ENCODE measurements around the gene POLN.

The POLN gene

DNA sequence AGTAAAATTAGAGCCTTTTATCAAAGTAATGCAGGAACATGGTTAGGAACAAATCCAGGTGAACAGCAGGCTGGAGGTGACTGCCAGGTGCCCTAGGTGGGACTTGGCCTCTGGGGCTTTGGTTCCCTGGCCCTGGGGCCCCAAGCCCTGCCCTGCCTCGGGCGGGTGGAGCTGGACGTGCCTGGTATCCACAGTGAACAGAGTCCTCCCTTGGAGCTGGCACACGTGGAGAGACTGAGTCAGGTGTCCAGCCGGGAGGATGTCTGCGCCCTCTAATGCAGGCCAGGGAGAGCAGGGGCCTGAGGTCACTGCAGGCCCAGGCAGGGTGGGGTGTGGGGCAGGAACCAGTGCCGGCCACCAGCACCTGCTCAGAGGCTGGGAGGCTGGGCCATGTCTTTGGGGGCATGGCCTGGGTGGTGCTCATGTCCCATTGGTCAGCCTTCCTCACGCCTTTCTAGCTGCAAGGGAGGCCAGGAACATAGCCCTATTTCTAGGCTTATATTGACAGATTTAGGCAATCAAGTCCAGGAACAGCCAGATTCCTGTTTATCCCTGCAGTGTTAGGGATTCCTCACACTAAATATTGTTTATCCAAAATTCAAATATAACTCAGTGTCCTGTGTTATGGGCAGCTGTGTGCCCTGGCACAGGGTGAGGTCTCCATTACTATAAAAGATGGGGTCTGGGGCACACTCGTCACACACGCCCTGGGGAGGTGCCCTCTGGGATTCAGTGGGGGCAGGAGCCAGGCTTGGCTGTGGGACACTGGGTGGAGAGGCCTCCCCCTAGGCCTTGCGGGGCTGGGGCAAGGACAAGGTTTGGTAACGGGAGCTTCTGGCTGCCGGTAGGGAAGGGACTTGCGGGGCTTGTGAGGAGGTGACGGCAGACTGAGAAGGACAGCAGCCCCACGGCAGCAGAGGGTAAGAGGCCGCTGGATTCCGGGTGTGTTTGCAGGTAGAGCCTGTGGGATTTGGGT is 197.1 kb downstream of the POLN start:
- H3K4me3 ChIP-seq (ENCODE audit: low read depth, low read length) = no peak overlapping the region
- no peak for DNase-seq (ENCODE audit: low read depth)
- TF ChIP-seq, protein P1, sequence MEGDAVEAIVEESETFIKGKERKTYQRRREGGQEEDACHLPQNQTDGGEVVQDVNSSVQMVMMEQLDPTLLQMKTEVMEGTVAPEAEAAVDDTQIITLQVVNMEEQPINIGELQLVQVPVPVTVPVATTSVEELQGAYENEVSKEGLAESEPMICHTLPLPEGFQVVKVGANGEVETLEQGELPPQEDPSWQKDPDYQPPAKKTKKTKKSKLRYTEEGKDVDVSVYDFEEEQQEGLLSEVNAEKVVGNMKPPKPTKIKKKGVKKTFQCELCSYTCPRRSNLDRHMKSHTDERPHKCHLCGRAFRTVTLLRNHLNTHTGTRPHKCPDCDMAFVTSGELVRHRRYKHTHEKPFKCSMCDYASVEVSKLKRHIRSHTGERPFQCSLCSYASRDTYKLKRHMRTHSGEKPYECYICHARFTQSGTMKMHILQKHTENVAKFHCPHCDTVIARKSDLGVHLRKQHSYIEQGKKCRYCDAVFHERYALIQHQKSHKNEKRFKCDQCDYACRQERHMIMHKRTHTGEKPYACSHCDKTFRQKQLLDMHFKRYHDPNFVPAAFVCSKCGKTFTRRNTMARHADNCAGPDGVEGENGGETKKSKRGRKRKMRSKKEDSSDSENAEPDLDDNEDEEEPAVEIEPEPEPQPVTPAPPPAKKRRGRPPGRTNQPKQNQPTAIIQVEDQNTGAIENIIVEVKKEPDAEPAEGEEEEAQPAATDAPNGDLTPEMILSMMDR (IDR thresholded peaks at IDR 0.05; ENCODE audit: low read depth, low read length) = no peak
- no peak for TF ChIP-seq MYC (IDR thresholded peaks at IDR 0.05; ENCODE audit: low read depth, low read length)
- TF ChIP-seq POLR2A (IDR thresholded peaks at IDR 0.05; ENCODE audit: extremely low read depth, insufficient read length) = no peak
- TF ChIP-seq, protein P2, sequence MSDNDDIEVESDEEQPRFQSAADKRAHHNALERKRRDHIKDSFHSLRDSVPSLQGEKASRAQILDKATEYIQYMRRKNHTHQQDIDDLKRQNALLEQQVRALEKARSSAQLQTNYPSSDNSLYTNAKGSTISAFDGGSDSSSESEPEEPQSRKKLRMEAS (IDR thresholded peaks at IDR 0.05; ENCODE audit: low read depth, low read length) = no peak

DNA sequence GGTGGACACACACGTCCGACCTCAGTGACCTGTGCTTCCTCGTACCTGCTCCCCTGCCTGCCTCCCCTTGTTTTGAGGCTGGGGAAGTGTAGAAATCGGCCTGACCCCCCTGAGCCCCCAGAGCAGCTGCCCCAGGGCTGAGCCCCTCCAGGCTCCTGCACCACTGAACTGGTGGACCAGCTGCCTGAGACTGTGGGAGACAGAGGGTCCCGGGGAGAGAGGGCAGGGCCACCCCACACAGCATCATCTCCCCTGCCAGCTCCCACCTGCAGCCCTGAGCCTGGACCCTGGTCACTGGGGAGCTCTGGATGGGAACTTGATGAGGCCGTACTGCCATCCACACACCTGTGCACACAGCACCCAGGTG is 197.8 kb downstream of the POLN start:
- no peak overlapping the region for H3K4me3 ChIP-seq (ENCODE audit: low read depth, low read length)
- no peak for DNase-seq (ENCODE audit: low read depth)
- TF ChIP-seq POLR2A (IDR thresholded peaks at IDR 0.05; ENCODE audit: extremely low read depth, insufficient read length) (no peak), MYC (IDR thresholded peaks at IDR 0.05; ENCODE audit: low read depth, low read length) (no peak)
- TF ChIP-seq, protein P2 (IDR thresholded peaks at IDR 0.05; ENCODE audit: low read depth, low read length) = no peak
- TF ChIP-seq, protein P1 (IDR thresholded peaks at IDR 0.05; ENCODE audit: low read depth, low read length) = no peak

DNA sequence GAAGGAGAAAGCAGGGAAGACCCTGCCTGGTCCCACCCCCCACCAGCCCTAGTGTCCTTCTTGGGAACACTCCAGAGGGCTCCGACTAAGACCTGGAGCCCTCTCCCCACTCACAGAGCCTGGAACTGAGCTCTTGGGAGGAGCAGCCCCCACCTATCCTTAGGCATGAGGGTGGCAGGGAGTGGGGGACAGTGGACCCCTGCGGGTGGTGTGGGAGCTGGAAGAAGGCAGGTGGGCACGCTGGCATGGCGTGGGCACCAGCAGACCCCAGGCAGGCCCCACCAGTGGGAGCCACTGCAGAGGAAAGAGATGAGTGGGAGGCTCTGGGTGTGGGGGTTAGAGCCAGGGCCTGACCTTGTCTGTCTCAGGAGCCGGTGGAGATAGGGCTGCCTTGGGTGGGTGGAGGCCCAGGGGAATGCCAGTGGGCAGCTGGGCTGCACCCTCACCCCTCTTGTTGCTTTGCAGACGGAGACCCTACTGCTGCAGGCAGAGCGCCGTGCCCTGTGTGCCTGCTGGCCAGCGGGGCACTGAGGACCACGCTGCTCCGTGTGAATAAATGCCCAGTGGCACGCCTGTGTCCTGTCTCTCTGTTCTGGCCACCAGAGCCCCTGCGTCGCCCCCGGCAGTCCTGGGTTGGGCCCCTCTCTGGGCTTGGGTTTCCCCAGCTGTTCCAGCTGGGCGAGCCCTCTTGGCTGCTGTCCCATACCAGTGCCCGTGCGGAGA is 198.4 kb downstream of the POLN start:
- no peak overlapping the region for H3K4me3 ChIP-seq (ENCODE audit: low read depth, low read length)
- no peak for TF ChIP-seq MYC (IDR thresholded peaks at IDR 0.05; ENCODE audit: low read depth, low read length)
- TF ChIP-seq POLR2A (IDR thresholded peaks at IDR 0.05; ENCODE audit: extremely low read depth, insufficient read length) = no peak
- TF ChIP-seq, protein P1 (IDR thresholded peaks at IDR 0.05; ENCODE audit: low read depth, low read length) = no peak
- TF ChIP-seq, protein P2 (IDR thresholded peaks at IDR 0.05; ENCODE audit: low read depth, low read length) = no peak
- no peak for DNase-seq (ENCODE audit: low read depth)

DNA sequence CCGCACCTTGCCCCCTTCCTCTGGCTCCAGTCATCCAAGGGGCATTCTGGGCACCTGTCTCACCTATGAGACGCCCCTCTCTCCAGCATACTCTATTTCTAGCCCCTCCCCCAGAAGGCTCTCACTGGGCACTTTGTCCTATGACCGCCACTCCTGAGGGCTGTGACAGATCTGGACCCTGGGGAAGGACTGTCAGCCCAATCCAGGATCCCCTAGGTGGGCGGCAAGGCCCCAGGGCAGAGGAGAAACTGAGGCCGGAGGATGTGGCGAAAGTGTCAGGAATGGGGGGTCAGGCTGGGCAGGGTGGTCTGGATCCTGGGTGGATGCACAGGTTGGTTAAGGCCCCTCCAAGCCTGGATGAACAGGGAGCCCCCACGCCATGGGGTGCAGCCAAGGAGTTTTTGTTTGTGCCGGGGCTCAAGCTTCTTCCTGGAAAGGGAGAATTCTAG is 198.9 kb downstream of the POLN start:
- H3K4me3 ChIP-seq (ENCODE audit: low read depth, low read length) = no peak overlapping the region
- no peak for DNase-seq (ENCODE audit: low read depth)
- TF ChIP-seq, protein P2 (IDR thresholded peaks at IDR 0.05; ENCODE audit: low read depth, low read length) = no peak
- TF ChIP-seq, protein P1 (IDR thresholded peaks at IDR 0.05; ENCODE audit: low read depth, low read length) = no peak
- TF ChIP-seq POLR2A (IDR thresholded peaks at IDR 0.05; ENCODE audit: extremely low read depth, insufficient read length) (no peak), MYC (IDR thresholded peaks at IDR 0.05; ENCODE audit: low read depth, low read length) (no peak)

DNA sequence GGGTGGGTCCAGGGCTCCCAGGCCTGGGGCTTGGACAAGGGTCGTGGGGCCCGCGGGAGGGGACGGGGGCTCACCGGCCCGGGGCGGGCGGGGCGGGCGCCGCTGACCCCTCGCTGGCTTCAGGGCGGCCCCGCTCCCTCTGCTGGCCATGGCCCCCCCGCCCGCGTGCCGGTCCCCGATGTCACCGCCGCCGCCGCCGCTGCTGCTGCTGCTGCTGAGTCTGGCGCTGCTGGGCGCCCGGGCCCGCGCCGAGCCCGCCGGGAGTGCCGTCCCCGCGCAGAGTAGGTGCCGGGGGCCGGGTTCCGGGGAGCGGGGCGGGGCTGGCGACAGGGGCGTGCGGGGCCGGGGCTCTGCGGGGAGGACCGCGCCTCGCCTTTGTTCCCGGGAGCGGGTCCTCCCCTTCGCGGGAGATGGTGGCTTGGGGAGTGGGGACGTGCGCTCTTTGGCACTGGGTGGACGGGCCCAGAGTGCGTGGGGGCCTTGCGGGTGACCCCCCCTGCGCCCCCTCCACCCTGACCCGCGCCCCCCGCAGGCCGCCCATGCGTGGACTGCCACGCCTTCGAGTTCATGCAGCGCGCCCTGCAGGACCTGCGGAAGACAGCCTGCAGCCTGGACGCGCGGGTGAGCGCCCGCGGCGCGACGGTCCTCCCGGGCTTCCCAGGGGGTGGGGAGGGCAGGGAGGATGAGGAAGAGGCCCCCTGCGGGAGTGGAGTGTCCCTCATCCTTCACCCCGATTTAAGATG is 199.5 kb downstream of the POLN start:
- H3K4me3 ChIP-seq (ENCODE audit: low read depth, low read length) = peak overlapping the region; percentile 57
- TF ChIP-seq MYC (IDR thresholded peaks at IDR 0.05; ENCODE audit: low read depth, low read length) (no peak), POLR2A (IDR thresholded peaks at IDR 0.05; ENCODE audit: extremely low read depth, insufficient read length) (no peak)
- TF ChIP-seq, protein P2 (IDR thresholded peaks at IDR 0.05; ENCODE audit: low read depth, low read length) = no peak
- DNase-seq (ENCODE audit: low read depth) = peak; percentile 62
